Activated T-cell treated with anti-CD3 and anti-CD28 coated beads for 24 hours (primary cell): Measurements from ENCODE around the gene FOXN3.
"Not testable (repeated sequence)": the region's sequence is repeated elsewhere in the genome, so short reads cannot be mapped to it uniquely, and the experiment has no call there.

Experiments used
- DNase-seq: peaks from one replicate; pipeline ENCODE4 v3.0.0-alpha.2; 2020; ENCODE audit warnings: low read depth

FOXN3 gene

DNA sequence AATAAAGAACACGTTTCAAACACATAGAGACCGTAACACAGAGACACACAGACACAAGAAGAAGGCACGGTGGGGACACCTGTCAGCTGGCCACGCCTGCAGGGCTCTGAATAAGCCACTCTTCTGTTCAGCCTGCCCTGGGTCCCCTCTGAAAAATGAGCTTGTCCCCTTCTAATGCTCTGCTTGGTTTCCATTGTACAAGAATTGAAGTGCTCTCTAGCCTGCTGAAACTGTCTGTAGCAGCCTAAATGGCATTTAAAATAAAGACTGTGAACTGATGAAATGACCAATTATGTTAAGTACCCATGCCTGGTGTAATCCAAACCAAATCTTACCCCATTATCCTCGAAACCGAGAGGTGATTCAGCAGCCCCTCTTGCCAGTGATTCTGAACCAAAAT, 139.8 kb downstream of the FOXN3 start:
- DNase-seq = no peak

DNA sequence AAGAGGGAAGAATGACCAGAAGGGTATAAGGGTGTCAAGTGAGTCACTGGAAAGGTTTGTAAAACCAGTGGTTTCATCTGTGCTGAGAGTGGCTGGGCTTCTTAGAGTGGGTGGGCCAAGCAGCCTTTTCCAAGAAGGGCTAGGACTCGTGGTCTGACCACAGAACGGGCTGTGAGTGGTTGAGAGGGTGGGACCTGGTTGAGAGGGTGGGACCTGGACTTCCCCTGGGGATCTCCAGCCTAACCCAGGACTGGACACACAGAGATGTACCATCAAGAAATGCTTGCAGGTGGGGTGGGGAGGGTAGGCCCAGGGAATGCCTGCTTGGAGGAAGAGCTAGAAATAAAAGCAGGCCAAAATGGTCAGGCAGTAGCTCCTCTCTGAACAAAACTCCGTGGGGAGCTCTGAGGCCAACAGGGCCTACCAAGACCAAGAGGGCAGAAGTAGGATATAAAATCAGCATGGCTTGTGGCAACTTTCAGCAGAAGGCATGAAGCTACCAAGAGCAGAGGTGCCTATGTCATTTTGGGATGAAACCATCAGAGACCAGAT, 140.5 kb downstream of the FOXN3 start:
- peak; percentile 58 for DNase-seq

- no peak for DNase-seq
Measured at GRCh38 chr14:89270439-89271227, 146.4 kb downstream of the FOXN3 start.

DNA sequence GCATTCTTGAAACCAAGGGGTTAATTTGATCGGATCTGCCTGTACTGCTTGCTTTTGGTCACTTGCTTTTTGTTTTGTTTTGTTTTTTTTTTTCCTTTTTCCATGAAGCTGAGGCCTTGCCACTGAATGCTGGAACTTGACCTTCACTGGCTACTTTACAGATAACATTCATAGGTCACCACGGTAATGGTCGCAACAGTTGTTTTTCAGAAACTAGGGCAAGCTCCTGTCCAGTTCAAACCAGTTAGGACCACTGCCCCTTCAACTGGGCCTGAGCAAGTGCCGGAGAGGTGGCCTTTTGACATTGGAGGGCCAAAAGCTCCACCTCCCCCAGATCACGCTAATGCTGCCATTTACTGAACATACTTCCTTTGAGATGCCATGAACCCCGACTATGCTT, 147.6 kb downstream of the FOXN3 start:
- no peak for DNase-seq

DNA sequence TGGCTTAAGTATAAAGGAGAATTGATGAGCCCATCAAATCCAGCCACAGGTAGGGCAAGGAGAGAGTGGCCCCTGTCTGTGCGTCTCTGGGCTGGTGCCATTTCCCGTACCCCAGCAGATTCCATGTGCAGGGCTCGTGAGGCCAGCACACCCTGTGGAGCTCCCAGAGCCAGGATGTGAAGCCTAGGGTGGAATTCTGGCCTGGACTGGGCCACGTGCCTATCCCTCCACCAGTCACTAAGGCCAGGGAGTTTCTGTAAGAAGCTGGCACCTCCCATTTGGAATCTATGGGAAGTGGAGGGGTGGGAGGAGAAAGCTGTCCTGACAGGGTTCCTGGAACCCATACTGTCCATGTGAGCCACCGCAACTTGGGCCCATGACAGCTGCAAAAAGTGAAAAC, 148.5 kb downstream of the FOXN3 start:
- DNase-seq = no peak

DNA sequence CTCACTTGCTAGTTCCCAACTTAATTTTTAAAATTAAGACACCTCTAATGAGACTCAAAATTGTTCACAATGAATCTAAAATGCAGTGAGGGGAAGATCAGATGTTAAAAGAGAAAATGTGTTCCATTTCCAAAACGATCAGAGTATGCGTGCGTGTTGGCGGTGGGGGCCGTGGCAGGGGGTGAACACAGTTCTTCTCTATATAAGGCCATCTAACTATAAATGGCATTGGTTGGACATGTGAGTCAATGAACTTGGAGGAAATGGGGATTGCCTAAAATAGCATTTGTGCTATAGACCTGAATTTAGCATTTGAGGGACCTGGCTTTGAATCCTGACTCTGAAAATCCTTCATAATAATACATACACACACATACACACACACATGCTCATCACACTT, 149.4 kb downstream of the FOXN3 start:
- no peak for DNase-seq

- no peak for DNase-seq
Measured at GRCh38 chr14:89267163-89267562, 149.9 kb downstream of the FOXN3 start.

DNA sequence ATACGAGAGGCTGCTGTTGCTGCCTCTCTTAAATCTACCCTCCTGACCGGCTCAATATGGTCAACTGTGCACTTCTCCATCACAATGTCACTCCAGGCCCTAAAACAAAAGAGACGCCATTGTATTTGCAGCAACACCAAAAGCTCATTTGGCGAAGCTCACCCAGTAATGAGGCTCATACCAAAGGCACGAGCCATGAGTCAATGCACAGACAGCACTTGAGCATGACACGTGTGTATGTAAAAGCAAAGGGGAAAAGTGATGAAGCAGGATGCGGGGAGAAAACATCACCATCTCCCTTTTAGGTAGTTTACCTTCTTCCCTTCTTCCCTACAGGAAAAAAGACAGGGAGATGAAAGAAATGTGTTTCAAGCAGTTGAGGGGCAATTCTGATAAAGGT, 150.3 kb downstream of the FOXN3 start:
- DNase-seq = no peak

- no peak for DNase-seq
Measured at GRCh38 chr14:89265234-89265633, 151.8 kb downstream of the FOXN3 start.

- no peak for DNase-seq
Measured at GRCh38 chr14:89264196-89264800, 152.7 kb downstream of the FOXN3 start.

DNA sequence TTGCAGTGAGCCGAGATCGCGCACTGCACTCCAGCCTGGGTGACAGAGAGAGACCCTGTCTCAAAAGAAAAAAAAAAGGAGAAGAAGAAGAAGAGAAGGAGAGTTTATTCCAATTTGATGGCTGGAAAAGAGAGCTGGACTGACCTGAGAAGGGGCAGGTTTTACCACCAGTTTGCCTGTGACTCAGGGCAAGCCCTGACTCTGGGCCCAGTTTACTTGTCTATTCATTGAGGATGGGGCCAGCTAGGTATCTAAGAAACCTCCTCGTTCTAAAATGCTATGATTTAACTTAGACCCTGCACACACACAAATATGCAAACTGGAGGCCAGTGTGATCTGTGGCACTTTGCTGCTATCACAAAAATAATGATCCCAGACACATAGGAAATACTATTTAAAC, 155.0 kb downstream of the FOXN3 start:
- DNase-seq = no peak

DNA sequence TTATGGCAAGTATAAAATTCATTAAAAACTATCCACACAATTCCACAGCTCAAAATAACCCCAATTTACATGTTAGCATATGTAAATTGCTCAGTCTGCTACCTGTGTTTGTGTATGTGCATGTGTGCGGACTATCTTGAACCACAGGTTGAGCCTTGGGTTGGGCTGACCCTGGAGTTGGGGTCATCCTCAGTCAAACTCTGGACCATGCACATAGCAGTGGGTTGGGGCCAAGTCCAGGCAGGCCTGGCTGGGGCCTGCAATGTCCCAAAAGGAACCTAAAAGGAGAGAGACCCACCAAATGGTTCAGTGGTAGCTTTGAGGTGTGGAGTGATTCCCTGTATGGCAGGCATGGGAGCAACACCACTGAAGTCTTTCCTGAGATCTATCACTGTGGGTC, 156.1 kb downstream of the FOXN3 start:
- no peak for DNase-seq

- DNase-seq = no peak
Measured at GRCh38 chr14:89259951-89260609, 157.0 kb downstream of the FOXN3 start.

GRCh38 chr14:89258728-89259273, 158.2 kb downstream of the FOXN3 start:
- DNase-seq = no peak

DNA sequence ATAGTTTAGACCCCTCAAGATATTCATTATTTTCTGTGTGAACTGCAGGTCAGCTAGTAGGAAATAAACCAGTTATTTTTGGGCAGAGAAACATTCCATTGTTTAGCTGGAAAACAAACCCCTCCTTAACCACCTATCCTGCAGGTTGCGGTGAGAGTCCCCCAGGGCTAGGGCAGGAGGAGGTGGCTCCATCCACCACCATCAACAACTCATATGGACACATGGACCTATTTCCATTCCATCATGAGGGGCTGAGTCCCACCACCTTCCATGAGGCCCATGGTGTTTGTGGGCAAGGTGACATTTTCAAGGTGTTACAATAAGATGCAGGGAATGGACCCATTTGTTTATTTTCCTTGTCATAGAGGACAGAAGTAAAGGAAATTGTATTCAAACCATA, 160.1 kb downstream of the FOXN3 start:
- no peak for DNase-seq

DNA sequence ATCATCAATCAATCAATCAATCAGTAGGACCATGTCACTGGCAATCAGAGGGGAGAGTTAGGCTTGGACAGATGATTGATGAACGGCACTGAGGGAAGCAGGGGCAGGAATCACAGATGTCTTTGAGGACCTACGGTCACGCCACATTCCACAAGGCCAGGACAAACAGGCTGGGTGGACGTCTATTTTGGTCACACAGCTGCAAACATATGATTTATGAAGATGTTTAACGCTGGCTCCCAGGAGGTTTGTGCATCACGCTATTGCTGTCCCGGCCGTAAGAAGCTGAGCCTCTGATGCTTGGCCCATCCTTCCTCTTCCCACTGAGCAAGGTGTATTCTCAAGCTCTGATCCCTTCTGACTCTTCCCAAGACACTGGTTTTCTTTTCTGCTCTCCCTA, 160.8 kb downstream of the FOXN3 start:
- no peak for DNase-seq

- DNase-seq = no peak
Measured at GRCh38 chr14:89255852-89256251, 161.2 kb downstream of the FOXN3 start.

DNA sequence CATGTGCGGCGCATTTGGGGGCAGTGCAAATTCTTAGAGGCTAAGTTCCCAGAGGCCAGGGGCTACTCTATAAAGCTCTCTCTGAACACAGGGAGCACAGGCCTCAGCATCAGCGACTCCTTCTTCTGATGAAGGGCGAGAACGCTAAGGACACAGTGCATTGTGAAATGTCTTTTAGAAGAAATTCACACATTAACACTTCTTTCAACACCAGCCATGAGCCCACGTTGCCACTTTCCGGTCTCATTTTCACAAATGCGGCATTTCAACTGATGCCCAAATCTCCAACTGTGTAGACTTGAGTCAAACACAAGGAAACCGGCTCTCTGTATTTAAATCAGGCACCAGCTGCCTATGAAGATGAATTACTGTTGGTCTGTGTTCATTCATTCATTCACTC, 162.0 kb downstream of the FOXN3 start:
- no peak for DNase-seq

DNA sequence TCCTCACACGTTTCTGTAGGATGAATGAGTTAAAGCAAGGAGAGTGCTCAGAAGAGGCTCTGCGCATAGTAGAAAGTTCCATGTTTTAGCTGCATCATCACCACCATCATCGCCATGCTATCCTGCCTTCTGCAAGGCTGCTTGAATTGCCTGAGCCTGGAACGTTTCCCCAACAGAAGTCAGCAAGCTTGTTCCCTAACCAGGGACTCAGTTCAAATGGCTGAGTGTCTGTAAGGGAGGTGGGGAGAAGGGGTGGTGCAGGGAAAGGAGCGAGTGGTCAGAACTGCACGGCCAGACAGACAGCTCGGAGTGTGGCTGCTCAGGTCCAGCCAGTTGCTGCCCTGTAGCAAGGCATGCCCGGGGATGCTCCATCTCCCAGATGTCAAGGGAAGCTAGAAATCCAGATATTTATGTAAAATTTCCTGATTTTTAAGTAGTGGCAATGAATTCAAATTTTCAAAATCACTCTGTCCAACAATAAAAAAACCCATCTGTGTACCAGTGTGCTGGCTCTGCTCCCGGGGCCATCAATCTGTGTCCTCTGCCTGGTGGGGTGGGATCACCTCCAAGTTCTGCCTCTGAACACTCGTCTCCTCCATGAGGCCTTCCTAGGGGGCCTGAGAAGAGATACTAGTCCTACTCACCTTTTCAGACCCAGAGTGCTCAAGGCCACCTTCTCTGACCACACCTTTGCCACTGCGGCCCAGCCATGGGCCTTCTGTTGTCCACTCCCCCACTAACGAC, 162.7 kb downstream of the FOXN3 start:
- no peak for DNase-seq

DNA sequence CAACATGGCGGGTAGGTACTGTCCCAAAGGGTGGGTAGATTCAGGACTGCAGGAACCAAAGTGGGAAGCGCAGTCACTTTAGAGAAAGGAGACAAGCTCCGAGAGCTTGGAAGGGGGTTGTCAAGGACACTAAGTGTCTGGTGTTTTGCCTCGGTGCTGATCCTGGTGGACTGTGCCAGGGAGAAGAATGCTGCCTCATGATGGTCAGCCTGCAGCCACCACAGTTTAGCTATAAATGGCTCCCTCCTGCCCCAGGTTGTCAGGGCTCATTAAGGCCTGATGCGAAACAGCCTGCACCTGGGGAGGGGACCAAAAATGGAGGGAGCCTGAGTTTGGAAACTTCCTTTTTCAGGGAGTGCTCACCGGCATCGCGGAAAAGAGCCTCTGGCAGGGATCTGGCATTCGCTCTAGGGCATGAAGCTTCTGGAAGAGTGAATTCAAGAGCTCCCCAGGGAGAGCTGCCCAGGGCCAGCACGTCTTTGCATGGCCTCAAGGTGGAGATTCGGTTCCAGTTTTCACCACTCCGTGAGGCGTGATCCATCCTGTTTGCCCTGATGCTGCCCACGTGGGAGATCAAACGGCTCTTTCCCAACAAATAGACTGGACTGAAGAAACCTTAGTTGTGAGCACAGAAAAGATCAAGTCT, 164.0 kb downstream of the FOXN3 start:
- DNase-seq = no peak

DNA sequence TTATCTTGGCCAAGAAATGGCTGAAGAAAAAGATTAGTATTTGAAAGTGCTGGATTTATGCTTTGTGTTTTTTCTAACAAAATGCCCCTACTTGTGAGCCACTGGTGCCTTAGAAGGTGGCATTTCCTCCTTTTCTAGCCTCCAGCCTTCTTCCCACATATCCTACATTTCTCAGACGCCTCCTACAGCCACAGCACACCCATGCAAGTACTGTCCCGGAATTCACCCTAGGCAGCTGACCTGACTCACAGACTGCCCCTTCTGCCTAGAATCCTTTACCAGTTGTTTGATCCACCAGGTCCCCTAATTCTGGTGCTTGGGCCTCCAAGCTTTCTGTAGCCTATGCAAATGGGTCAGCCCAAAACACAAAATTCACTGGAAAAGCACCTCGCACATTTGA, 166.0 kb downstream of the FOXN3 start:
- no peak for DNase-seq

DNA sequence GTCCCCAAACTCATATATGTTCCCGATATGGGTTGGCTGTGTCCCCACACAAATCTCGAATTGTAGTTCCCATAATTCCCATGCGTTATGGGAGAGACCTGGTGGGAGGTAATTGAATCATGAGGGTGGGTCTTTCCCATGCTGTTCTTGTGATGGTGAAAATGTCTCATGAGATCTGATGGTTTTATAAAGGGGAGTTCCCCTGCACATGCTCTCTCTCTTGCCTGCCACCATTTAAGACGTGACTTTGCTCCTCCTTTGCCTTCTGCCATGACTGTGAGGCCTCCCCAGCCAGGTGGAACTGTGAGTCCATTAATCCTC, 166.4 kb downstream of the FOXN3 start:
- not testable (repeated sequence) for DNase-seq
